Lower leg skin (tissue), 3 donors: ENCODE results near the gene CYYR1.

Experiments
- POLR2A ChIP-seq, 2 donors: fragments of 450-650 bp; IDR thresholded peaks; one replicate each; pipeline ENCODE4 v1.6.1; 2016 to 2017; ENCODE audit warnings: antibody characterized with exemption in 2 of 2, mild to moderate bottlenecking in 1 of 2, moderate library complexity in 1 of 2
- TF ChIP-seq, protein P1 (sequence below), 3 donors: fragments of 450-650 bp; IDR thresholded peaks; one replicate each; pipeline ENCODE4 v1.5.1; 2016; ENCODE audit warnings: antibody characterized with exemption in 3 of 3, mild to moderate bottlenecking in 3 of 3, moderate library complexity in 2 of 3

DNA sequence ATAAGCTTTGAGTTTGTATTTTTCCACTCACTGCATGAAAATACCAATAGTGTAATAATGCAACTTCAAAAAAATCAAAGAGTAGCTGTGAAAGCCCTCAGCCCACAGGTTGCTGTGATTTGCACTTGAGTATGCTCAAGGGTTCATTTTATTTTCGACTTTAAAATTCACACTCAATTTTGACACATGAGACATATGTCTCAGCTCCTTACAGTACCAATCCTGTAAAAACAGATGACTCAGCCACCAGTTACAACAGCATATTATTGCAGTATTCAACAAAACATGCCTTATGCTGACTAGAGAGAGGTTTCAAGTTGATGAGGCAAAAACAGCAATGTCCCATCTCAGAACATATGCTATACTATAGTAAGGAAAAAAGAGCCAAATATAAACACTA lies 66.1 kb downstream of the CYYR1 start:
- TF ChIP-seq, protein P1, sequence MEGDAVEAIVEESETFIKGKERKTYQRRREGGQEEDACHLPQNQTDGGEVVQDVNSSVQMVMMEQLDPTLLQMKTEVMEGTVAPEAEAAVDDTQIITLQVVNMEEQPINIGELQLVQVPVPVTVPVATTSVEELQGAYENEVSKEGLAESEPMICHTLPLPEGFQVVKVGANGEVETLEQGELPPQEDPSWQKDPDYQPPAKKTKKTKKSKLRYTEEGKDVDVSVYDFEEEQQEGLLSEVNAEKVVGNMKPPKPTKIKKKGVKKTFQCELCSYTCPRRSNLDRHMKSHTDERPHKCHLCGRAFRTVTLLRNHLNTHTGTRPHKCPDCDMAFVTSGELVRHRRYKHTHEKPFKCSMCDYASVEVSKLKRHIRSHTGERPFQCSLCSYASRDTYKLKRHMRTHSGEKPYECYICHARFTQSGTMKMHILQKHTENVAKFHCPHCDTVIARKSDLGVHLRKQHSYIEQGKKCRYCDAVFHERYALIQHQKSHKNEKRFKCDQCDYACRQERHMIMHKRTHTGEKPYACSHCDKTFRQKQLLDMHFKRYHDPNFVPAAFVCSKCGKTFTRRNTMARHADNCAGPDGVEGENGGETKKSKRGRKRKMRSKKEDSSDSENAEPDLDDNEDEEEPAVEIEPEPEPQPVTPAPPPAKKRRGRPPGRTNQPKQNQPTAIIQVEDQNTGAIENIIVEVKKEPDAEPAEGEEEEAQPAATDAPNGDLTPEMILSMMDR (IDR thresholded peaks at IDR 0.05): no peak
- TF ChIP-seq POLR2A (IDR thresholded peaks at IDR 0.05): no peak
